Glutamatergic neuron (in vitro differentiated cells): ENCODE results near the gene DIPK2B. TPM values are rescaled to one million over a fixed set of nuclear protein-coding genes. Genes with fewer than 3 reads are reported as not detected.

Source experiments
- DNase-seq: peaks from one replicate; pipeline ENCODE4 v3.0.0; 2022
- H3K27ac Mint-ChIP-seq: one replicate; pipeline ENCODE4 v1.8.0; 2020; ENCODE audit warnings: mild to moderate bottlenecking, mixed read lengths, inconsistent platforms; ENCODE audit not compliant: unreplicated experiment
- H3K27me3 Mint-ChIP-seq: one replicate; pipeline ENCODE4 v1.8.0; 2020; ENCODE audit warnings: mild to moderate bottlenecking, moderate library complexity, mixed read lengths, inconsistent platforms; ENCODE audit not compliant: unreplicated experiment
- H3K36me3 Mint-ChIP-seq: one replicate; pipeline ENCODE4 v1.8.0; 2020; ENCODE audit warnings: mild to moderate bottlenecking, mixed read lengths, inconsistent platforms; ENCODE audit not compliant: unreplicated experiment
- H3K4me1 Mint-ChIP-seq: one replicate; pipeline ENCODE4 v1.8.0; 2020; ENCODE audit warnings: mild to moderate bottlenecking, low read depth, mixed read lengths, inconsistent platforms; ENCODE audit not compliant: unreplicated experiment
- H3K4me3 Mint-ChIP-seq: one replicate; pipeline ENCODE4 v1.8.0; 2020; ENCODE audit warnings: mild to moderate bottlenecking, mixed read lengths, inconsistent platforms; ENCODE audit not compliant: unreplicated experiment
- H3K9me3 Mint-ChIP-seq: one replicate; pipeline ENCODE4 v1.8.0; 2020; ENCODE audit warnings: mild to moderate bottlenecking, moderate library complexity, mixed read lengths, inconsistent platforms; ENCODE audit not compliant: unreplicated experiment
- long read RNA-seq: library from polyadenylated mRNA; unstranded; transcript quantifications from one replicate; pipeline ENCODE4 v2.0.0, GENCODE V29; 2020; ENCODE audit not compliant: unreplicated experiment
- total RNA-seq: library from RNA; stranded (reverse); fragmentation: NEBNext Ultra II Directional; extraction: Animal tissue kit (Norgen Biotek cat#: 25700); gene quantifications from one replicate; pipeline ENCODE4 v1.2.1, GENCODE V29; 2021; ENCODE audit not compliant: unreplicated experiment
- TF ChIP-seq, protein P1 (sequence below): fragments of 200-600 bp; sonication (generic); IDR thresholded peaks from one replicate; pipeline ENCODE4 v1.5.0; 2021; ENCODE audit not compliant: partially characterized antibody, unreplicated experiment

The DIPK2B gene, protein sequence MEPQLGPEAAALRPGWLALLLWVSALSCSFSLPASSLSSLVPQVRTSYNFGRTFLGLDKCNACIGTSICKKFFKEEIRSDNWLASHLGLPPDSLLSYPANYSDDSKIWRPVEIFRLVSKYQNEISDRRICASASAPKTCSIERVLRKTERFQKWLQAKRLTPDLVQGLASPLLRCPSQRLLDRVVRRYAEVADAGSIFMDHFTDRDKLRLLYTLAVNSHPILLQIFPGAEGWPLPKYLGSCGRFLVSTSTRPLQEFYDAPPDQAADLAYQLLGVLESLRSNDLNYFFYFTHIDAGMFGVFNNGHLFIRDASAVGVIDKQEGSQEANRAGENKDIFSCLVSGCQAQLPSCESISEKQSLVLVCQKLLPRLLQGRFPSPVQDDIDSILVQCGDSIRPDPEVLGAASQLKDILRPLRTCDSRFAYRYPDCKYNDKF
- not detected for total RNA-seq
- long read RNA-seq, result 0 reads

DNA sequence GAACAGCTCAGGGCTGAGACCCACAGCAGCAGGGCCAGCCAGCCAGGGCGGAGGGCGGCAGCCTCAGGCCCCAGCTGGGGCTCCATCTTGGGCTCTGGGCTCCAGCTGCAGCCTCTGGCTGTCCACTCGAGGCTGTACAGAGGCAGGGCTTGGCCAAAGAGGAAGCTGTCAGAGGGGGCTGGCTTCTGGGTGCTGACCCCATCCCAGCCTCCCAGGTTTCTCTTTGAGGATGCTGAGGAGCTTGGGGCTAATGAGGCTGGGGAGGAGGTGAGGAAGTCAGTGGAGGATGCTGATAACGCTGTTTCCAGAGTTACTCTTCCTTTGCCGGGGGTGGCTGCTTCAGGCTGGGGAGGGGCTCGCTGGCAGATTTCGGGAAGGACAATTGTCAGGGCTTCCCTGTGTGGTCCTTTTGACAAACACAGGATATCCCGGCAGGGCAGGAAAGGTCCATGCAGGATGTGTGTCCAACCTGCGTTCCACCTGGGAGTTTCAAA lies at the start of gene DIPK2B:
Gene DIPK2B, minus strand, starts transcription at position 136 of the 494 bp plus-strand sequence. Its CDS starts 50 bp downstream, at position 86.
- no peak within 1 kb of the TSS for H3K4me3 Mint-ChIP-seq
- H3K27ac Mint-ChIP-seq, result no peak within 1 kb of the TSS
- peaks cover 2% of the 10 kb centered on the region for H3K9me3 Mint-ChIP-seq
- no peaks in the 10 kb centered on the region for H3K36me3 Mint-ChIP-seq
- TF ChIP-seq, protein P1, sequence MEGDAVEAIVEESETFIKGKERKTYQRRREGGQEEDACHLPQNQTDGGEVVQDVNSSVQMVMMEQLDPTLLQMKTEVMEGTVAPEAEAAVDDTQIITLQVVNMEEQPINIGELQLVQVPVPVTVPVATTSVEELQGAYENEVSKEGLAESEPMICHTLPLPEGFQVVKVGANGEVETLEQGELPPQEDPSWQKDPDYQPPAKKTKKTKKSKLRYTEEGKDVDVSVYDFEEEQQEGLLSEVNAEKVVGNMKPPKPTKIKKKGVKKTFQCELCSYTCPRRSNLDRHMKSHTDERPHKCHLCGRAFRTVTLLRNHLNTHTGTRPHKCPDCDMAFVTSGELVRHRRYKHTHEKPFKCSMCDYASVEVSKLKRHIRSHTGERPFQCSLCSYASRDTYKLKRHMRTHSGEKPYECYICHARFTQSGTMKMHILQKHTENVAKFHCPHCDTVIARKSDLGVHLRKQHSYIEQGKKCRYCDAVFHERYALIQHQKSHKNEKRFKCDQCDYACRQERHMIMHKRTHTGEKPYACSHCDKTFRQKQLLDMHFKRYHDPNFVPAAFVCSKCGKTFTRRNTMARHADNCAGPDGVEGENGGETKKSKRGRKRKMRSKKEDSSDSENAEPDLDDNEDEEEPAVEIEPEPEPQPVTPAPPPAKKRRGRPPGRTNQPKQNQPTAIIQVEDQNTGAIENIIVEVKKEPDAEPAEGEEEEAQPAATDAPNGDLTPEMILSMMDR, result no peak
- no peaks in the 10 kb centered on the region for H3K4me1 Mint-ChIP-seq
- no peak for DNase-seq
- H3K27me3 Mint-ChIP-seq, result no peaks in the 10 kb centered on the region

DNA sequence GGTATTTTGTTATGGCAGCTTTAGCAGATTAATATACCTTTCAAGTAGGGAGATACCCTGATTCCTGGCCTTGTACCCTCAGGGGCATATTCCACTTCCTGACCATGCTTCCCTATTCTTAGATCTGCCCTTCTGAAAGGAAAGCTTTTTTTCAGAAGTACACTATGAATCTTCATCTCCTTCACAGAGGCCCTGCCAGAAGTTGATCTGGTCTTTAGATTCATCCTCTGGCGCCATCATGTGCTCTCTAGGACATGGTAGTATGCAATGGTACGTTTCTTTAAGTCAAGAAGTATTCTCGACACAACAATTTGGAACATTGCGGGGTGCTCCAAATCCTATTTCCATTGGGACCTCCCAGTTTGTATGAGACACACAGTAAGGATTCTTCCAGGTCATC lies 39.6 kb upstream of the DIPK2B start:
- Mint-ChIP-seq H3K27me3 (no peaks in the 10 kb centered on the region), H3K4me1 (no peaks in the 10 kb centered on the region), H3K27ac (no peak overlapping the region), H3K36me3 (no peaks in the 10 kb centered on the region), H3K4me3 (no peak overlapping the region), H3K9me3 (no peaks in the 10 kb centered on the region)
- DNase-seq, result no peak
- TF ChIP-seq, protein P1, result no peak

DNA sequence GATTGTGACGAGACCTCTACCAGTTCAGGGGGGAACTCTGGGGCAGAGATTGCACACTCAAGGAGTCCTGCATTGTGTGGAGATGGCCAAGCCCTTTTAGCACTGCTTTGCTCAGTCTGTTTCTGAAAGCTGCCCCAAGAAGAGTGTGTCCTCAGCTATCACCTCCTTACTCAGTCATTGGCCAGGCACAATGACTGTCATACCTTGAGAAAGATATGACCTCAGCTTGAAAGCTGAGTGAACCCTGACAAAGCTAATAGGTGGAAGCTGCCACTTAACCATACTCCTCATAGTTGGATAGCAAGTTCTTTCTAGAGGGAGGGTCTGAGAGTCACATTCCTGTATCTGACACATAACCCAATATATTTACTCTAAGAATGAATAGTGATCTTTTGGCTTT lies 37.8 kb upstream of the DIPK2B start:
- H3K4me1 Mint-ChIP-seq, result no peaks in the 10 kb centered on the region
- no peak for DNase-seq
- H3K27me3 Mint-ChIP-seq, result no peaks in the 10 kb centered on the region
- no peak overlapping the region for H3K4me3 Mint-ChIP-seq
- no peaks in the 10 kb centered on the region for H3K9me3 Mint-ChIP-seq
- H3K36me3 Mint-ChIP-seq, result no peaks in the 10 kb centered on the region
- H3K27ac Mint-ChIP-seq, result no peak overlapping the region
- TF ChIP-seq, protein P1, result no peak

DNA sequence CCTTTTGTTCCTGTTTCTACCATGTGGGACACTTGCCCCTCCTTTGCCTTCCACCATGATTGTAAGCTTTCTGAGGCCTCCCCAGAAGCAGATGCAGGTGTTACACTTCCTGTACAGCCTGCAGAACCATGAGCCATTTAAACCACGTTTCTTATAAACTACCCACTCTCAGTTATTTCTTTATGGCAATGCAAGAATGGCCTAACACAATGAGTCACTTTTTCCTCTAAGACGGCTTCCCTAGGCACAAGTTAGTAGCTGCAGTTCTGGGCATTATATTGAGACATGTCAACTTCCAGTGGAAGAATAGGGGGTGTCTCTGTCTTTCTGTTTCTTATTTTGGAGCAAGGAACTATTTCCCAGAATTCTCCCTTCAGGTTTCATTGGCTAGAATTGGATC lies 32.9 kb upstream of the DIPK2B start:
- no peaks in the 10 kb centered on the region for H3K27me3 Mint-ChIP-seq
- H3K4me1 Mint-ChIP-seq, result no peaks in the 10 kb centered on the region
- TF ChIP-seq, protein P1, result no peak
- no peak overlapping the region for H3K4me3 Mint-ChIP-seq
- H3K36me3 Mint-ChIP-seq, result no peaks in the 10 kb centered on the region
- H3K27ac Mint-ChIP-seq, result no peak overlapping the region
- H3K9me3 Mint-ChIP-seq, result no peaks in the 10 kb centered on the region
- no peak for DNase-seq

DNA sequence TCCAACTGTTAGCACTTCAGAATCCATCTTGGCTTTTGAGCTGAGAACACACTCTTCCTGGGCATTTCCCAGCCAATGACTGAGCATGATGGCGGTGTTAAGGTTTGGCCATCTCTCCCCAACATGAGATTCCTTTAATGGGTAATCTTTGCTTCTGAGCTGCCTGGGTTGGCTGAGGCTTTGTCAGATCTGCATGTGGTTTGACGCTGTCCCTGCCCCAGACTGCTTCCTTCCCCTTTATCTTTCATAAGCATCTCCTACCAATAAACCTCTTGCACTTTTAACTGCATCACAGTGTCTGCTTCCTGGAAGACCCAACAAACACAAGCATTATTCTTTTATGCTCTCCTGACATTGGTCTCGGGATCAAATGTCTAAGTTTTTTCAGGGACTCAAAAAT lies 31.5 kb upstream of the DIPK2B start:
- Mint-ChIP-seq H3K4me3 (no peak overlapping the region), H3K27ac (no peak overlapping the region), H3K36me3 (no peaks in the 10 kb centered on the region), H3K4me1 (no peaks in the 10 kb centered on the region), H3K27me3 (peaks cover 2% of the 10 kb centered on the region), H3K9me3 (no peaks in the 10 kb centered on the region)
- no peak for DNase-seq
- TF ChIP-seq, protein P1, result no peak
